Measurements from ENCODE around the gene STIL. TPM values are rescaled to one million over a fixed set of nuclear protein-coding genes. Genes with fewer than 3 reads are reported as not detected.

The STIL gene
- total and polyA plus RNA-seq, 2 donors (not counting 3 experiments of a cell fraction or from before 2014, with no cell fraction given), result 10.3 to 28.1 TPM

DNA sequence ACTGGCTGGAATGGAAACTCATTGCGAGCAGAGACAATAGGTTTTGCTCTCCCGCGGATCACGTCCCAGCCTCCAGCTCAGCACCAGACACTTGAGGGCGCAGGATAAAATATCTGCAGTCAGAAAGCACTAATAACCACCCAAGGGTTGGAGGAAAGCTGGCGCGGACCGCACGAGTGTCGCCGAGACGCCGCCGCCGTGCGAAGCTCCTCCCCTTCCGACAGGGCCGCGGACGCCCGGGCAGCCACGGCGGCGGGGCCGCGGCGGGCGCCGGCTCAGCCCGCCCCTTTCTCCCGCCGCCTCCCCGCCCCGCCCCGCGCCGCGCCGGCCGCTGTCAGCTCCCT lies 19.6 kb upstream of the STIL start, which contains the start of gene CMPK1:
TSS of gene CMPK1 (plus strand) at position 213 of the 344 bp plus-strand sequence. CDS start 156 bp downstream, outside the sequence.
- H4K20me1 ChIP-seq (replicated peaks; ENCODE audit: control insufficient read depth, extremely low read depth, insufficient read depth, low read length), result no peaks in the 10 kb centered on the region
- peak within 1 kb of the TSS; percentile 91 for H3K4me2 ChIP-seq (ENCODE audit: insufficient read depth, low read length)
- dilution Hi-C loops (cut with MboI; ENCODE audit: extremely low pct_ligation_motif_present, low sequenced_read_pairs), result no loop called here
- H3K4me3 ChIP-seq (replicated peaks in 1 of 3; ENCODE audit: insufficient read depth in 1 of 3, low read depth in 1 of 3, low read length in 3 of 3), result peak within 1 kb of the TSS; percentile 85 to 94 (median 89)
- H3K4me1 ChIP-seq (ENCODE audit: control insufficient read depth, extremely low read depth, insufficient read depth, low read length), result peaks cover 28% of the 10 kb centered on the region
- no peaks in the 10 kb centered on the region for H3K27me3 ChIP-seq (ENCODE audit: control insufficient read depth in 2 of 2, insufficient read depth in 2 of 2, low read length in 2 of 2)
- H2AFZ ChIP-seq (ENCODE audit: low read depth, low read length), result peak within 1 kb of the TSS; percentile 91
- H3K9ac ChIP-seq (replicated peaks; ENCODE audit: extremely low read depth, insufficient read depth, low read length), result peak within 1 kb of the TSS; percentile 84
- intact Hi-C loops (cut with micrococcal nuclease), result loop anchor here (1.0 to 10.0 kb wide), 2 partner anchors 19 to 619 kb away; partner anchors contain the start of genes EFCAB14 and STIL
- TF ChIP-seq POLR2AphosphoS5 (IDR thresholded peaks at IDR 0.05; ENCODE audit: insufficient read depth, low read depth, low read length), result no peak
- no peak for TF ChIP-seq GATA2 (IDR thresholded peaks at IDR 0.05; ENCODE audit: insufficient read depth, insufficient read length, low read depth, low read length)
- TF ChIP-seq, protein P1, sequence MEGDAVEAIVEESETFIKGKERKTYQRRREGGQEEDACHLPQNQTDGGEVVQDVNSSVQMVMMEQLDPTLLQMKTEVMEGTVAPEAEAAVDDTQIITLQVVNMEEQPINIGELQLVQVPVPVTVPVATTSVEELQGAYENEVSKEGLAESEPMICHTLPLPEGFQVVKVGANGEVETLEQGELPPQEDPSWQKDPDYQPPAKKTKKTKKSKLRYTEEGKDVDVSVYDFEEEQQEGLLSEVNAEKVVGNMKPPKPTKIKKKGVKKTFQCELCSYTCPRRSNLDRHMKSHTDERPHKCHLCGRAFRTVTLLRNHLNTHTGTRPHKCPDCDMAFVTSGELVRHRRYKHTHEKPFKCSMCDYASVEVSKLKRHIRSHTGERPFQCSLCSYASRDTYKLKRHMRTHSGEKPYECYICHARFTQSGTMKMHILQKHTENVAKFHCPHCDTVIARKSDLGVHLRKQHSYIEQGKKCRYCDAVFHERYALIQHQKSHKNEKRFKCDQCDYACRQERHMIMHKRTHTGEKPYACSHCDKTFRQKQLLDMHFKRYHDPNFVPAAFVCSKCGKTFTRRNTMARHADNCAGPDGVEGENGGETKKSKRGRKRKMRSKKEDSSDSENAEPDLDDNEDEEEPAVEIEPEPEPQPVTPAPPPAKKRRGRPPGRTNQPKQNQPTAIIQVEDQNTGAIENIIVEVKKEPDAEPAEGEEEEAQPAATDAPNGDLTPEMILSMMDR (IDR thresholded peaks at IDR 0.05; ENCODE audit: extremely low read depth in 1 of 2, insufficient read depth in 1 of 2, low read depth in 1 of 2, low read length in 2 of 2), result peak in 1 of 2 donors; percentile 17
- peak; percentile 19 for TF ChIP-seq POLR2A (IDR thresholded peaks at IDR 0.05; ENCODE audit: low read depth, low read length)
- no peaks in the 10 kb centered on the region for H3K9me1 ChIP-seq (replicated peaks; ENCODE audit: control insufficient read depth, extremely low read depth, insufficient read depth, low read length)
- H3K79me2 ChIP-seq (ENCODE audit: control insufficient read depth, insufficient read depth, low read length), result peaks cover 43% of the 10 kb centered on the region
- no peaks in the 10 kb centered on the region for H3K9me3 ChIP-seq (replicated peaks; ENCODE audit: control insufficient read depth, insufficient read depth, low read length)
- ChIA-PET CTCF (interaction anchor here (0.7 to 2.9 kb wide), 21 partner anchors 9 to 393 kb away, joined by 3 to 31 read pairs (median 4); partner anchors contain the start of gene STIL), POLR2A (interaction anchor here (0.6 to 2.7 kb wide), 6 partner anchors 19 to 200 kb away, joined by 3 to 21 read pairs (median 4); partner anchors contain the start of gene STIL)
- DNase-seq (ENCODE audit: low read depth, low spot score), result peak; percentile 93
- no peaks in the 10 kb centered on the region for H3K36me3 ChIP-seq (ENCODE audit: control insufficient read depth in 2 of 2, extremely low read depth in 1 of 2, insufficient read depth in 2 of 2, low read length in 2 of 2)
- peak; percentile 87 for FAIRE-seq
- H3K27ac ChIP-seq (ENCODE audit: insufficient read depth, low read depth, low read length), result peak within 1 kb of the TSS; percentile 87
- BruUV-seq (replicated peaks), result no TSS peak
